ENCODE measurements around the gene CH25H.
"Not testable (repeated sequence)": the region's sequence is repeated elsewhere in the genome, so short reads cannot be mapped to it uniquely, and the experiment has no call there.

- not testable (repeated sequence) for TF ChIP-seq CTCF, POLR2A (IDR thresholded peaks at IDR 0.05)
These were observed 15.8 kb downstream of the CH25H start for GRCh38 chr10:89191301-89191700.
